ENCODE results near the gene CFAP52.

Gene CFAP52

GRCh38 chr17:9668517-9668916, 92.1 kb downstream of the CFAP52 start:
- H3K36me3 ChIP-seq (ENCODE audit: control insufficient read depth, insufficient read depth, low read length): no peaks in the 10 kb centered on the region
- no CpG with 5 or more reads among the region's 6 CpGs for WGBS (ENCODE audit: insufficient coverage, insufficient read length)
- H3K27ac ChIP-seq (ENCODE audit: low read length): no peak overlapping the region
- no peaks in the 10 kb centered on the region for H3K4me1 ChIP-seq (ENCODE audit: control insufficient read depth, insufficient read depth, low read length)
- no peaks in the 10 kb centered on the region for H3K9me3 ChIP-seq (ENCODE audit: control insufficient read depth, insufficient read depth, low read length)
- no peak overlapping the region for H3K4me3 ChIP-seq (ENCODE audit: low read length)
- no peaks in the 10 kb centered on the region; the same call in 1 of the 2 replicates for H3K27me3 ChIP-seq (ENCODE audit: control insufficient read depth, insufficient read depth, low read length)
- DNase-seq (ENCODE audit: low read depth, low spot score): no peak

GRCh38 chr17:9669551-9670008, 93.1 kb downstream of the CFAP52 start:
- H3K27me3 ChIP-seq (ENCODE audit: control insufficient read depth, insufficient read depth, low read length): no peaks in the 10 kb centered on the region; the same call in 1 of the 2 replicates
- H3K4me1 ChIP-seq (ENCODE audit: control insufficient read depth, insufficient read depth, low read length): no peaks in the 10 kb centered on the region
- no peak overlapping the region for H3K27ac ChIP-seq (ENCODE audit: low read length)
- no CpG with 5 or more reads among the region's 6 CpGs for whole genome bisulfite sequencing (ENCODE audit: insufficient coverage, insufficient read length)
- no peak overlapping the region for H3K4me3 ChIP-seq (ENCODE audit: low read length)
- no peaks in the 10 kb centered on the region for H3K9me3 ChIP-seq (ENCODE audit: control insufficient read depth, insufficient read depth, low read length)
- no peak for DNase-seq (ENCODE audit: low read depth, low spot score)
- H3K36me3 ChIP-seq (ENCODE audit: control insufficient read depth, insufficient read depth, low read length): no peaks in the 10 kb centered on the region

GRCh38 chr17:9670596-9670995, 94.2 kb downstream of the CFAP52 start:
- Histone ChIP-seq H3K36me3 (ENCODE audit: control insufficient read depth, insufficient read depth, low read length) (no peaks in the 10 kb centered on the region), H3K4me1 (ENCODE audit: control insufficient read depth, insufficient read depth, low read length) (no peaks in the 10 kb centered on the region), H3K27me3 (ENCODE audit: control insufficient read depth, insufficient read depth, low read length) (no peaks in the 10 kb centered on the region; the same call in 1 of the 2 replicates), H3K9me3 (ENCODE audit: control insufficient read depth, insufficient read depth, low read length) (no peaks in the 10 kb centered on the region), H3K4me3 (ENCODE audit: low read length) (no peak overlapping the region), H3K27ac (ENCODE audit: low read length) (no peak overlapping the region)
- WGBS (ENCODE audit: insufficient coverage, insufficient read length): no CpG with 5 or more reads among the region's 8 CpGs
- DNase-seq (ENCODE audit: low read depth, low spot score): no peak

GRCh38 chr17:9671559-9671958, 95.1 kb downstream of the CFAP52 start:
- WGBS (ENCODE audit: insufficient coverage, insufficient read length): no CpG with 5 or more reads among the region's 4 CpGs
- Histone ChIP-seq H3K9me3 (ENCODE audit: control insufficient read depth, insufficient read depth, low read length) (no peaks in the 10 kb centered on the region), H3K36me3 (ENCODE audit: control insufficient read depth, insufficient read depth, low read length) (no peaks in the 10 kb centered on the region), H3K4me3 (ENCODE audit: low read length) (no peak overlapping the region), H3K4me1 (ENCODE audit: control insufficient read depth, insufficient read depth, low read length) (no peaks in the 10 kb centered on the region), H3K27ac (ENCODE audit: low read length) (no peak overlapping the region), H3K27me3 (ENCODE audit: control insufficient read depth, insufficient read depth, low read length) (no peaks in the 10 kb centered on the region; the same call in 1 of the 2 replicates)
- no peak for DNase-seq (ENCODE audit: low read depth, low spot score)

GRCh38 chr17:9672266-9672665, 95.8 kb downstream of the CFAP52 start:
- H3K27me3 ChIP-seq (ENCODE audit: control insufficient read depth, insufficient read depth, low read length): no peaks in the 10 kb centered on the region; the same call in 1 of the 2 replicates
- H3K9me3 ChIP-seq (ENCODE audit: control insufficient read depth, insufficient read depth, low read length): no peaks in the 10 kb centered on the region
- no peaks in the 10 kb centered on the region; the same call in 1 of the 2 replicates for H3K36me3 ChIP-seq (ENCODE audit: control insufficient read depth, insufficient read depth, low read length)
- no peak overlapping the region for H3K27ac ChIP-seq (ENCODE audit: low read length)
- no peak overlapping the region for H3K4me3 ChIP-seq (ENCODE audit: low read length)
- DNase-seq (ENCODE audit: low read depth, low spot score): no peak
- no peaks in the 10 kb centered on the region for H3K4me1 ChIP-seq (ENCODE audit: control insufficient read depth, insufficient read depth, low read length)
- no CpG with 5 or more reads among the region's 8 CpGs for WGBS (ENCODE audit: insufficient coverage, insufficient read length)

- H3K4me3 ChIP-seq (ENCODE audit: low read length): no peak overlapping the region
- H3K27me3 ChIP-seq (ENCODE audit: control insufficient read depth, insufficient read depth, low read length): no peaks in the 10 kb centered on the region; the same call in 1 of the 2 replicates
- no peak overlapping the region for H3K27ac ChIP-seq (ENCODE audit: low read length)
- no peaks in the 10 kb centered on the region for H3K4me1 ChIP-seq (ENCODE audit: control insufficient read depth, insufficient read depth, low read length)
- no peaks in the 10 kb centered on the region for H3K9me3 ChIP-seq (ENCODE audit: control insufficient read depth, insufficient read depth, low read length)
- no peaks in the 10 kb centered on the region; the same call in 1 of the 2 replicates for H3K36me3 ChIP-seq (ENCODE audit: control insufficient read depth, insufficient read depth, low read length)
- WGBS (ENCODE audit: insufficient coverage, insufficient read length): no CpG with 5 or more reads among the region's 6 CpGs
- no peak for DNase-seq (ENCODE audit: low read depth, low spot score)
Measured at GRCh38 chr17:9672691-9673090, 96.2 kb downstream of the CFAP52 start.

GRCh38 chr17:9676084-9676483, 99.6 kb downstream of the CFAP52 start:
- Histone ChIP-seq H3K4me1 (ENCODE audit: control insufficient read depth, insufficient read depth, low read length) (no peaks in the 10 kb centered on the region), H3K36me3 (ENCODE audit: control insufficient read depth, insufficient read depth, low read length) (no peaks in the 10 kb centered on the region; the same call in 1 of the 2 replicates), H3K27ac (ENCODE audit: low read length) (no peak overlapping the region), H3K9me3 (ENCODE audit: control insufficient read depth, insufficient read depth, low read length) (no peaks in the 10 kb centered on the region; the same call in 1 of the 2 replicates), H3K4me3 (ENCODE audit: low read length) (no peak overlapping the region), H3K27me3 (ENCODE audit: control insufficient read depth, insufficient read depth, low read length) (no peaks in the 10 kb centered on the region; the same call in 1 of the 2 replicates)
- DNase-seq (ENCODE audit: low read depth, low spot score): no peak
- no CpG with 5 or more reads among the region's 4 CpGs for WGBS (ENCODE audit: insufficient coverage, insufficient read length)

- no peak for DNase-seq (ENCODE audit: low read depth, low spot score)
- WGBS (ENCODE audit: insufficient coverage, insufficient read length): no CpG with 5 or more reads among the region's 4 CpGs
- H3K4me3 ChIP-seq (ENCODE audit: low read length): no peak overlapping the region
- H3K9me3 ChIP-seq (ENCODE audit: control insufficient read depth, insufficient read depth, low read length): no peaks in the 10 kb centered on the region; the same call in 1 of the 2 replicates
- H3K36me3 ChIP-seq (ENCODE audit: control insufficient read depth, insufficient read depth, low read length): no peaks in the 10 kb centered on the region; the same call in 1 of the 2 replicates
- H3K4me1 ChIP-seq (ENCODE audit: control insufficient read depth, insufficient read depth, low read length): no peaks in the 10 kb centered on the region
- H3K27ac ChIP-seq (ENCODE audit: low read length): no peak overlapping the region
- H3K27me3 ChIP-seq (ENCODE audit: control insufficient read depth, insufficient read depth, low read length): no peaks in the 10 kb centered on the region; the same call in 1 of the 2 replicates
Measured at GRCh38 chr17:9676820-9677310, 100.4 kb downstream of the CFAP52 start.

- DNase-seq (ENCODE audit: low read depth, low spot score): no peak
- no CpG with 5 or more reads among the region's 7 CpGs for WGBS (ENCODE audit: insufficient coverage, insufficient read length)
- H3K4me3 ChIP-seq (ENCODE audit: low read length): no peak overlapping the region
- no peaks in the 10 kb centered on the region for H3K4me1 ChIP-seq (ENCODE audit: control insufficient read depth, insufficient read depth, low read length)
- H3K27ac ChIP-seq (ENCODE audit: low read length): no peak overlapping the region
- no peaks in the 10 kb centered on the region; the same call in 1 of the 2 replicates for H3K27me3 ChIP-seq (ENCODE audit: control insufficient read depth, insufficient read depth, low read length)
- no peaks in the 10 kb centered on the region; the same call in 1 of the 2 replicates for H3K9me3 ChIP-seq (ENCODE audit: control insufficient read depth, insufficient read depth, low read length)
- H3K36me3 ChIP-seq (ENCODE audit: control insufficient read depth, insufficient read depth, low read length): no peaks in the 10 kb centered on the region; the same call in 1 of the 2 replicates
Measured at GRCh38 chr17:9677411-9677810, 101.0 kb downstream of the CFAP52 start.

- no peak overlapping the region for H3K27ac ChIP-seq (ENCODE audit: low read length)
- H3K4me1 ChIP-seq (ENCODE audit: control insufficient read depth, insufficient read depth, low read length): no peaks in the 10 kb centered on the region
- DNase-seq (ENCODE audit: low read depth, low spot score): no peak
- no peaks in the 10 kb centered on the region; the same call in 1 of the 2 replicates for H3K27me3 ChIP-seq (ENCODE audit: control insufficient read depth, insufficient read depth, low read length)
- 100% methylated on average over 1 of the region's 4 CpGs for WGBS (ENCODE audit: insufficient coverage, insufficient read length)
- H3K36me3 ChIP-seq (ENCODE audit: control insufficient read depth, insufficient read depth, low read length): no peaks in the 10 kb centered on the region; the same call in 1 of the 2 replicates
- no peak overlapping the region for H3K4me3 ChIP-seq (ENCODE audit: low read length)
- no peaks in the 10 kb centered on the region; the same call in 1 of the 2 replicates for H3K9me3 ChIP-seq (ENCODE audit: control insufficient read depth, insufficient read depth, low read length)
Measured at GRCh38 chr17:9677896-9678295, 101.5 kb downstream of the CFAP52 start.
